Transverse colon (tissue), 4 donors: Measurements from ENCODE around the gene ITGB6.

Source experiments
- CTCF ChIP-seq, 5 experiments: fragments of 200-600 bp in 3 of 5; fragments of 450-650 bp in 2 of 5; sonication (generic) in 3 of 5; IDR thresholded peaks; 1 replicate in 2 of 5; 2 replicates in 3 of 5; pipeline ENCODE4 v1.5.1; 2016 to 2017; ENCODE audit warnings: antibody characterized with exemption in 5 of 5, inconsistent platforms in 3 of 5, mild to moderate bottlenecking in 2 of 5, moderate library complexity in 1 of 5
- EP300 ChIP-seq: sonication (generic); formaldehyde crosslinking; IDR thresholded peaks from one replicate; pipeline ENCODE4 v1.6.1; 2017; ENCODE audit warnings: antibody characterized with exemption, low read depth
- POLR2A ChIP-seq: fragments of 450-650 bp; IDR thresholded peaks from one replicate; pipeline ENCODE4 v1.6.1; 2016; ENCODE audit warnings: antibody characterized with exemption, mild to moderate bottlenecking, moderate library complexity
- POLR2AphosphoS5 ChIP-seq, 3 donors: sonication (generic); formaldehyde crosslinking; IDR thresholded peaks; one replicate each; pipeline ENCODE4 v1.6.1; 2016; ENCODE audit warnings: antibody characterized with exemption in 3 of 3

DNA sequence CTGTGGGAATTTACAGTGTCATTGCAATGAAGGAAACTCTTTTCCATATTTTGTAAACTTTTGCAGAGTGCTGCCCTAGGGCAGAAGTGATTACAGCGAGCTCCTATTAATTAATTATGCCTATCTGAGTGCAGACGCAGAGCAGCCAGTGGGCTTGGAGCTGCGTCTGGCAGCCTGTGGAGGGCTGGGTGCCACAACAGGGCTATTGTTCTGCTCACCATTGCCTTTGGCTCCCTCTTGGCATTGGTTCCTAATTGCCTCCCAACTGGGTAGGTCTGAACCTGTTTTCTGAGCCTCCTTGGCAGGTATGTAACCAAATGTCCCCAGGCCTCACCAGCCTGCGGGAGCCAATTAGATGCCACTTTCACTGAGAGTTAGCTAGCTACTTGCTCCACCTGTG lies 25.6 kb upstream of the ITGB6 start:
- TF ChIP-seq CTCF (IDR thresholded peaks at IDR 0.05) (no peak), POLR2A (no peak), POLR2AphosphoS5 (IDR thresholded peaks at IDR 0.05) (no peak), EP300 (no peak)
